HuH-7 (cell line): Measurements from ENCODE around the gene SLC9A5.

ENCODE experiments used
- DNase-seq: peaks from one replicate; pipeline ENCODE4 v3.0.0; 2011; ENCODE audit warnings: low spot score

The SLC9A5 gene

GRCh38 chr16:67213197-67214019 lies 35.4 kb upstream of the SLC9A5 start:
- no peak for DNase-seq

DNA sequence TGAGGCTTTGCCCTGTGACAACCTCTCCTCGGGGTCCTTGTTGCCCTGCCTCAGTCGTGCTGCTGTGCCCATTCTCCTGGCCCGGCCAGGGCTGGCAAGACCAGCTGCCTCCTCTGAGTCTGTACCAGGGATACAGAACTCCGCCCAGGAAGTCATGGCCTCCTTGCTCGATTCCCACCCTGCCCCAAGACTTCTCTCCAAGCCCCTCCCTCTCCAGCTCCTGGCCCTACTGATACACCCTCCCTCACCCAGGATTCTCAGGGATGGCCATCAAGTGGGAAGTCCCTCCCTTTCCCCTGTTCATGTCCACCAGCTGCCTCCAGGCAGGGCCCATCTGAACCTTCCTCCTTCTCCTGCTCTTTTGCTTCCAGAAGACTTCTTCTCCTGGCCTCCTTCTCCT lies 33.1 kb upstream of the SLC9A5 start:
- DNase-seq, result no peak

DNA sequence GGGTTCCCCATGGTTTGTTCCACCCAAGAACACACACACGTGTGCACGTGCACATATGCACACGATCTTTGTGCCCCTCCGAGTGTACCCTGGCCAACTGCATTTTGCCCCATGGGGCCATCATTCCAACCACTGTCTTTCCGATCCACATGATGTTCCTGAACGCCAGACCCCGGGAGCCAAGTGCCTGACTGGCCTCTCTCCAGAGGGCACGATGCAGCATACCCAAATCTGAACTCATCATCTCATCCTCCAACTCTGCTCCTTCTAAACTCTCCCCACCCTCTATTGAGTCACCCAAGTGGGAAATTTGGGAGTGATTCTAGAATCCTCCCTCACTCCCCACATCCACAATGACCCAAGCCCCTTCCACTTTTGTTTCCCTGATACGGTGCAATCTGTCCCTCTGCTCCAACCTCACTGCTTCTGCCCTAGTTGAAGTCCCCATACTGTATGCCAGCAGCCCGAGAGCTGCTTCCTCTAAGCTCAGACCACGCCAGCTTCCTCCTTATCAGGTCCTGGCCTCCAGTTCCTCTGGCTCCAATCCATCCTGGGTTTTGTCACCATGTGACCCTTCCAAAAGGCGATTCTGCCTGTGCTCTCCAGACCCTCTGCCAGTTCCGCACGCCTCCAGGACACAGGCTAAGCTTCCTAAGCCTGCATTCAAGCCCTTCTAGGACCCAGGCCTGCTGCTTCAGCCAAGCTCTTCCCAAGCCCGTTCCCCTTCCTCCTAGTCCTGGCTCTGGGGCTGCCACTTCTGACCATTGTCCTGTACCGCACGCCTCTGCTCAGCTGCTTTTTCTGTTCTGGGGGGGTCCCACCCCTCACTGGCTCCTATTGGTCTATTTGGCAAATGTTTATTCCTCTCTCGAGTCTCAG lies 31.9 kb upstream of the SLC9A5 start:
- DNase-seq, result no peak

- no peak for DNase-seq
Observed at GRCh38 chr16:67223992-67224391, 24.8 kb upstream of the SLC9A5 start.

- no peak for DNase-seq
Observed at GRCh38 chr16:67226295-67226803, 22.4 kb upstream of the SLC9A5 start.

DNA sequence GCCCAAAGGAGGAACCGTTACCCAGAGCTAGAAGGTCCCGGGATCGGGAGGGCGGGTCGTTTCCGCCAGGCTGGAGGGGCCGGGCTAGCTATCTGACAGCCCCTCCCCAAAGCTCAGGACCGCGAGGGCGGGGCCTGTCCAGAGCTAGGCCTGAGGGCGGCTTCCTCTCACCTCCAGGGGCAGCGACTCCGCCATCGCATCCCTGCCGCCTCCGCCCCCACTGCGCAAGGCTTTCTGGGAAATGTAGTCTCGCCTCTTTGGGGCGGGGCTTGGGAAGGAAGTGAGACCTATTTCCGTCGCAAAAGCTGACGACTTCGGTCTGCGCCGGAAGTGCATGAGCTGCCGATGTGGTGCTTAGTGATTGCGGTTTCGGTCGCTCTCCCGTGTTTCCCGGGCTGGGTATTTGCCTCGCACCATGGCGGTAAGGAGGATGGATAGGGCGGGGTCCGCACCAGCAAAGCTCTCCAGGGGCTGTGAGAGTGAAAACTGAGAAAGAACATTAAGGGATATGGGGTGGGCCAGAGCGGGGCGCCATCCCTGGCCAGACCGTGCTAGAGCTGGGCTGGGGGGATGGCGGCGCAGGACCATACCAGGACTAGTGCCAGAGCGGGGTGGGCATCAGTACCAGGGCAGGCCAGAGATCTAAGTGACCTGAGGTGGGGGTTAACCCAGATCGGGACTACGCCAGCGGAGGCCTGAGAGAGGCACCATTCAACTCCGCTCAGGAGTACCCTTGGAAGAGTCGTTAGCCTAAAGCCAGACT lies 21.8 kb upstream of the SLC9A5 start, which contains the start of gene TMEM208:
Gene TMEM208 (plus strand): TSS at position 327 of the 763 bp plus-strand sequence. CDS start 89 bp downstream, at position 416.
- DNase-seq, result peak; percentile 94

DNA sequence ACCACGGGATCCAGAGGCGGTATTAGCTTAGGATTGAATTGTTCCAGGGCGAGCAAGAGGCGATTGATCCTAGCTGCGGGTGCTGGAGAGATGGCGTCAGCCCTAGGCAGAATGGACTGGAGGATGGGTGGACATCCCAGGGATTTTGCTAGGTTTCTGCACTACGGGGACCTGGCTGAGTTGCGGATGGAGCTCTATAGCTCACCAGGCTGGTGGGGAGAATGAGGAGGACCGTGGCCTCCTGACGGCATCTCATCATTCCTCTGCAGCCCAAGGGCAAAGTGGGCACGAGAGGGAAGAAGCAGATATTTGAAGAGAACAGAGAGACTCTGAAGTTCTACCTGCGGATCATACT lies 21.2 kb upstream of the SLC9A5 start:
- no peak for DNase-seq

DNA sequence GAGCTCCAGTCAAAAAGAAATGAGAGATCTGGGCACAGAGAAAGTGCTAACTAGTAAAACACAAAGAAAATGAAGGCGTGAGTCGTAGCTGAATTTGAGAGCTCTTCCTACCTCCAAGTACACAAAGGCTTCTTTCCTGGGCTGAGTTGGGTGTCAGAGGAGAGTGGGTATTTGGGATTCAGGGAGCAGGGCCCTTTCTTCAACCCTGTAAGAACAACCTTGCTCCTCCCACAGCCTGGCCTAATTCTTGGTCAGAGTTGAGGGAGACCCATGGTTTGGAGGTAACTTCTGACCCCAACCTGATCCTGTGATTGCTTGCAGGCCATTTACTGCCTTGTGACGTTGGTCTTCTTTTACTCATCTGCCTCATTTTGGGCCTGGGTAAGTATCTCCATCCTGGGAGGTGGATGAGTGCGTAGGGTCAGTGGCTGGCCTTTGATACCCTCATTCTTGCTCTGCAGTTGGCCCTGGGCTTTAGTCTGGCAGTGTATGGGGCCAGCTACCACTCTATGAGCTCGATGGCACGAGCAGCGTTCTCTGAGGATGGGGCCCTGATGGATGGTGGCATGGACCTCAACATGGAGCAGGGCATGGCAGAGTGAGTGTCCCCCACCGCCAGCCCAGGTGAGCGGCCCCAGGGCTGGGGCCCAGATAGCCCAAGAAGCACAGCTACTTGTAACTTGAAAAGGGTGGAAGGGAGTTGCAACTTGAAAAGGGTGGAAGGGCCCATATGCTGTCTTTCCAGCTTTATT lies 20.6 kb upstream of the SLC9A5 start:
- DNase-seq, result no peak

DNA sequence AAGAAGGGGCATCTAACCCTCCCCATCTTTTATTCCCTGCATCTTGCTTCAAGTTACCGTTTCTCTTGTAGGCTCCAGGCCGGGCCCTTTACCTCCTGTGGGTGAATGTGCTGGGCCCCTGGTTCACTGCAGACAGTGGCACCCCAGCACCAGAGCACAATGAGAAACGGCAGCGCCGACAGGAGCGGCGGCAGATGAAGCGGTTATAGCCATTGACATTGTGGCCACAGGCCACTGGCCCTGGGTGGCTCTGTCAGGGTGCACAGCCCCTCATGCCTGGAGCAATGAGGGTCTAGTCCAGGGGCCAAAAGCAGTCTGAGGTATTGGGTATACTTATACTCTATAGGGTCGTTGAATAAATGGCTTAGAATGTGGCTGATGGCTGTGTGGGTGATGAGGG lies 19.9 kb upstream of the SLC9A5 start:
- DNase-seq, result no peak

- no peak for DNase-seq
Observed at GRCh38 chr16:67229906-67230808, 18.6 kb upstream of the SLC9A5 start.

- no peak for DNase-seq
Observed at GRCh38 chr16:67230809-67231660, 17.7 kb upstream of the SLC9A5 start.

- DNase-seq, result no peak
Observed at GRCh38 chr16:67233596-67233995, 15.2 kb upstream of the SLC9A5 start.

GRCh38 chr16:67234180-67234597 lies 14.6 kb upstream of the SLC9A5 start:
- no peak for DNase-seq

GRCh38 chr16:67235816-67236562 lies 12.8 kb upstream of the SLC9A5 start:
- DNase-seq, result no peak

GRCh38 chr16:67236563-67237395 lies 12.0 kb upstream of the SLC9A5 start:
- DNase-seq, result peak; percentile 60

DNA sequence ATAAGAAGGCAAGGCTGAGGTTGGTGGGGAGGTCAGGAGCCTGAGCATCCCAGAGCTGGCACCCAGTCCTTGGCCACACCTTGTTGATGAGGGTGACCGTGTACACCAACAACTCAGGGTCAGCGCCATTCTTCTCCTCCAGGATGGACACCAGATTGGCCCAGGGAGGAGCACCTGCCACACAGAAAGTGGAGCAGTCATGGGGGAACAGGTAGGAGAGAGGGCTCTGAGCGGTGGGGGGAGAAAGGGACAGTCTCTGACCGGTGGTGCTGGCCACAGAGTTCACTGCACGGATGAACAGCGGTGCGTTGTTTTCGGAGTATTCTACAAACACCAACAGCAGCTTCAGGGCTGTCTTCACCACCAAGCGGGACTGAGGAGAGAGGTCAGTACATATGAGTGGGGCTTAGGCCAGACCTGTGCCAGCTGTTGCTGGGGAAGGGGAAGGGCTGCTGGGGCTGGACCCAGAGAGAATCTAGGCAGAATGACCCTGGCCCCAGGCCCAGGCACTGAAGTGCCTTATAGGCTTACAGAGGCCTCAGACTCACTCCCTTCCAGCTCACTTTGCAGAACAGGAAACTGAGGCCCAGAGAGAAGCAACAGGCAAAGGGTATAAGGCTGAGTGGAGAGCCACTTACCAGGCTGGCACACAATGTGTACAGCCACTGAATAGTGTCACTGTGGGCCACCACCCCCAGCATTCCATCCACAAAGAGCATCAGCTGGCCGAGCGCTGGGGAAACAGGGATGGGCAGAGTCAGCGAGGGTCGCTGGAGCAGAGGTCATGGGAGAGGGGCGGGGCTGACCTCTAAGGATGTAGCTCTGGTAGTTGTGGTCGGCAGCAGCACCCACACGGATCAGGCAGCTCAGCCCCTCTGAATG lies 11.1 kb upstream of the SLC9A5 start:
- no peak for DNase-seq

- no peak for DNase-seq
Observed at GRCh38 chr16:67238278-67238575, 10.6 kb upstream of the SLC9A5 start.
